H9 (cell line): ENCODE data around the gene ZFPM1. TPM values are rescaled to one million over a fixed set of nuclear protein-coding genes. Genes with fewer than 3 reads are reported as not detected.

Source experiments
- DNase-seq: peaks from one replicate; pipeline ENCODE4 v3.0.0-alpha.2; 2017
- H2AFZ ChIP-seq: one replicate; pipeline ENCODE4 v1.6.1; 2013; ENCODE audit warnings: mild to moderate bottlenecking, low read length, control low read depth, moderate library complexity
- H2AK5ac ChIP-seq: 2 replicates; pipeline ENCODE4 v1.6.1; 2013; ENCODE audit warnings: low read length, control low read depth, mixed read lengths; ENCODE audit not compliant: insufficient read length
- H2BK120ac ChIP-seq: one replicate; pipeline ENCODE4 v1.6.1; 2013; ENCODE audit warnings: low read depth, mild to moderate bottlenecking, low read length, control low read depth, inconsistent platforms; ENCODE audit not compliant: poor library complexity, severe bottlenecking
- H2BK12ac ChIP-seq: 2 replicates; pipeline ENCODE4 v1.6.1; 2013; ENCODE audit warnings: low read length, control low read depth, mixed read lengths, low read depth; ENCODE audit not compliant: insufficient read length
- H2BK15ac ChIP-seq: 2 replicates; pipeline ENCODE4 v1.6.1; 2013; ENCODE audit warnings: low read depth, low read length, control low read depth
- H2BK20ac ChIP-seq: one replicate; pipeline ENCODE4 v1.6.1; 2013; ENCODE audit warnings: low read depth, mild to moderate bottlenecking, low read length, control low read depth, inconsistent platforms; ENCODE audit not compliant: poor library complexity, severe bottlenecking
- H2BK5ac ChIP-seq: 2 replicates; pipeline ENCODE4 v1.6.1; 2013; ENCODE audit warnings: low read length, control low read depth, mixed read lengths; ENCODE audit not compliant: insufficient read length
- H3K14ac ChIP-seq: 2 replicates; pipeline ENCODE4 v1.6.1; 2013; ENCODE audit warnings: low read length, control low read depth; ENCODE audit not compliant: insufficient read depth
- H3K18ac ChIP-seq: 2 replicates; pipeline ENCODE4 v1.6.1; 2013; ENCODE audit warnings: low read depth, mild to moderate bottlenecking, mixed read lengths, low read length, control low read depth; ENCODE audit not compliant: insufficient read length
- H3K23ac ChIP-seq: 2 replicates; pipeline ENCODE4 v1.6.1; 2013; ENCODE audit warnings: low read length, control low read depth, mixed read lengths, low read depth; ENCODE audit not compliant: insufficient read length
- H3K23me2 ChIP-seq: 2 replicates; pipeline ENCODE4 v1.6.1; 2013; ENCODE audit warnings: low read depth, mild to moderate bottlenecking, mixed read lengths, low read length, control low read depth; ENCODE audit not compliant: insufficient read length, poor library complexity, severe bottlenecking
- H3K27ac ChIP-seq: 2 replicates; pipeline ENCODE4 v1.5.1; 2013; ENCODE audit warnings: low read length, control low read depth, mixed read lengths, low read depth; ENCODE audit not compliant: insufficient read length
- H3K27me3 ChIP-seq: 2 replicates; pipeline ENCODE4 v1.6.1; 2013; ENCODE audit warnings: low read length, control low read depth, inconsistent platforms; ENCODE audit not compliant: insufficient read depth
- H3K4ac ChIP-seq: 2 replicates; pipeline ENCODE4 v1.6.1; 2013; ENCODE audit warnings: low read depth, mild to moderate bottlenecking, control low read depth, inconsistent platforms, low read length, moderate library complexity
- H3K4me1 ChIP-seq: 2 replicates; pipeline ENCODE4 v1.6.1; 2013; ENCODE audit warnings: low read length, control low read depth, inconsistent platforms; ENCODE audit not compliant: insufficient read depth
- H3K4me2 ChIP-seq: 2 replicates; pipeline ENCODE4 v1.6.1; 2013; ENCODE audit warnings: low read length, control low read depth, mixed read lengths; ENCODE audit not compliant: insufficient read length, insufficient read depth
- H3K56ac ChIP-seq: 2 replicates; pipeline ENCODE4 v1.6.1; 2013; ENCODE audit warnings: low read depth, mild to moderate bottlenecking, mixed read lengths, low read length, control low read depth; ENCODE audit not compliant: insufficient read length
- H3K79me1 ChIP-seq: 2 replicates; pipeline ENCODE4 v1.6.1; 2013; ENCODE audit warnings: low read depth, mild to moderate bottlenecking, moderate library complexity, low read length, control low read depth, inconsistent platforms; ENCODE audit not compliant: insufficient read depth, poor library complexity, severe bottlenecking
- H3K79me2 ChIP-seq: 2 replicates; pipeline ENCODE4 v1.6.1; 2013; ENCODE audit warnings: low read length, control low read depth, inconsistent platforms; ENCODE audit not compliant: insufficient read depth
- H3K9ac ChIP-seq: 2 replicates; pipeline ENCODE4 v1.6.1; 2013; ENCODE audit warnings: low read length, control low read depth, mixed read lengths; ENCODE audit not compliant: insufficient read length; ENCODE audit errors: extremely low read depth
- H3K9me3 ChIP-seq: one replicate; pipeline ENCODE4 v1.6.1; 2013; ENCODE audit warnings: low read depth, low read length, inconsistent platforms; ENCODE audit not compliant: control insufficient read depth
- H3T11ph ChIP-seq: one replicate; pipeline ENCODE4 v1.6.1; 2013; ENCODE audit warnings: mild to moderate bottlenecking, low read length, control low read depth, inconsistent platforms
- H4K20me1 ChIP-seq: one replicate; pipeline ENCODE4 v1.6.1; 2013; ENCODE audit not compliant: control insufficient read depth, insufficient read length, insufficient read depth
- H4K5ac ChIP-seq: 2 replicates; pipeline ENCODE4 v1.6.1; 2013; ENCODE audit warnings: low read depth, mild to moderate bottlenecking, mixed read lengths, low read length, control low read depth; ENCODE audit not compliant: insufficient read length
- H4K8ac ChIP-seq: replicated peaks from 2 replicates; pipeline ENCODE4 v1.6.1; 2013; ENCODE audit warnings: low read length, control low read depth, mixed read lengths, low read depth; ENCODE audit not compliant: insufficient read length
- H4K91ac ChIP-seq: 2 replicates; pipeline ENCODE4 v1.6.1; 2013; ENCODE audit warnings: low read depth, mild to moderate bottlenecking, moderate library complexity, mixed read lengths, low read length, control low read depth; ENCODE audit not compliant: insufficient read length
- H3K27ac Mint-ChIP-seq, 3 experiments: 2 replicates in 2 of 3; 3 replicates in 1 of 3; pipeline ENCODE4 v1.8.0; 2020 to 2021; ENCODE audit warnings: mixed read lengths in 3 of 3, mild to moderate bottlenecking in 1 of 3, moderate library complexity in 1 of 3
- H3K27me3 Mint-ChIP-seq: 2 replicates; pipeline ENCODE4 v1.8.0; 2021; ENCODE audit warnings: low read depth, mild to moderate bottlenecking, moderate library complexity, mixed read lengths
- H3K36me3 Mint-ChIP-seq, 3 experiments: 2 replicates in 2 of 3; 3 replicates in 1 of 3; pipeline ENCODE4 v1.8.0; 2020 to 2021; ENCODE audit warnings: low read depth in 3 of 3, mixed read lengths in 3 of 3; ENCODE audit not compliant: insufficient read depth in 1 of 3
- H3K4me1 Mint-ChIP-seq, 2 experiments: 2 replicates each; pipeline ENCODE4 v1.8.0; 2020; ENCODE audit warnings: mixed read lengths in 2 of 2
- H3K4me3 Mint-ChIP-seq, 2 experiments: 2 replicates in 1 of 2; 3 replicates in 1 of 2; pipeline ENCODE4 v1.8.0; 2020 to 2021; ENCODE audit warnings: mild to moderate bottlenecking in 2 of 2, mixed read lengths in 2 of 2, moderate library complexity in 1 of 2
- H3K9me3 Mint-ChIP-seq, 2 experiments: 2 replicates in 1 of 2; 3 replicates in 1 of 2; pipeline ENCODE4 v1.8.0; 2020; ENCODE audit warnings: mild to moderate bottlenecking in 2 of 2, mixed read lengths in 2 of 2, moderate library complexity in 1 of 2
- CTCF ChIP-seq: fragments of 200-600 bp; sonication (generic); conservative IDR thresholded peaks from 3 replicates; pipeline ENCODE4 v1.8.0; 2021; ENCODE audit warnings: antibody characterized with exemption, mild to moderate bottlenecking
- WGBS: extraction: QIAGEN DNeasy Blood & Tissue Kit; methylation state at CpG from one replicate; pipeline ENCODE4 v1.1.7; 2013; ENCODE audit warnings: missing lambda C conversion rate, low lambda C conversion rate, mixed read lengths; ENCODE audit not compliant: insufficient read length; ENCODE audit errors: extremely low coverage; 5-methylcytosine and 5-hydroxymethylcytosine counted together
- total RNA-seq: library from RNA; stranded (reverse); gene quantifications from 2 replicates; pipeline ENCODE4 v1.2.1, GENCODE V29; 2021

ZFPM1 gene
- total RNA-seq, 1 experiment from 2014 or later = 3.6 TPM

DNA sequence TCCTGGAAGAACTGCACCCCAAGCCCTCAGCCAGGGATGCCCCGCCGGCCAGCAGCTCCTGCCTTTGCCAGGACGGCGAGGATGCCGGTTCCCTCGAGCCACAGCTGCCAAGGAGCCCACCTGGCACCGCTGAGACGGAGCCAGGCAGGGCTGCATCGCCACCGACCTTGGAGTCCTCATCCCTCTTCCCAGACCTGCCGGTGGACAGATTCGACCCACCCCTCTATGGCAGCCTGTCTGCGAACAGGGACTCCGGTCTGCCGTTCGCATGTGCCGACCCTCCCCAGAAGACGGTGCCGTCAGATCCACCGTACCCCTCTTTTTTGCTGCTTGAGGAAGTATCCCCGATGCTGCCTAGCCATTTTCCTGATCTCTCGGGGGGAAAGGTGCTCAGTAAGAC is 21.4 kb upstream of the ZFPM1 start:
- no peak overlapping the region; a peak in 1 of 7 replicates for H3K27ac Mint-ChIP-seq

More for the DNA sequence above, 21.4 kb upstream of the ZFPM1 start:
- no peak overlapping the region for H3K18ac ChIP-seq
- H3K79me1 ChIP-seq = no peaks in the 10 kb centered on the region
- H3K9me3 Mint-ChIP-seq = no peaks in the 10 kb centered on the region
- no peak overlapping the region for H3K4ac ChIP-seq
- H3K4me1 ChIP-seq = no peaks in the 10 kb centered on the region
- no peak overlapping the region for H3T11ph ChIP-seq
- no peak overlapping the region for H4K5ac ChIP-seq
- peaks cover 2% of the 10 kb centered on the region for H3K23me2 ChIP-seq
- no peaks in the 10 kb centered on the region for H3K27me3 ChIP-seq
- no peak overlapping the region for H3K4me2 ChIP-seq
- no peak overlapping the region for H3K56ac ChIP-seq
- no peak overlapping the region for H2AFZ ChIP-seq
- H2AK5ac ChIP-seq = no peak overlapping the region
- no peak overlapping the region for H4K8ac ChIP-seq
- no peaks in the 10 kb centered on the region for H3K36me3 Mint-ChIP-seq
- no peaks in the 10 kb centered on the region for H3K4me1 Mint-ChIP-seq
- no peaks in the 10 kb centered on the region for H4K20me1 ChIP-seq
- no CpG with 5 or more reads among the region's 22 CpGs for WGBS
- no peak overlapping the region for H2BK120ac ChIP-seq
- peaks cover 2% of the 10 kb centered on the region for H3K27me3 Mint-ChIP-seq
- no peak for DNase-seq
- no peak overlapping the region for H3K23ac ChIP-seq
- H2BK12ac ChIP-seq = no peak overlapping the region
- H2BK15ac ChIP-seq = no peak overlapping the region
- no peak overlapping the region for H3K9ac ChIP-seq
- H2BK5ac ChIP-seq = no peak overlapping the region
- H4K91ac ChIP-seq = no peak overlapping the region
- H3K14ac ChIP-seq = no peak overlapping the region
- TF ChIP-seq CTCF = no peak
- no peak overlapping the region for H3K4me3 Mint-ChIP-seq
- no peaks in the 10 kb centered on the region for H3K79me2 ChIP-seq
- H2BK20ac ChIP-seq = no peak overlapping the region
- no peak overlapping the region for H3K27ac ChIP-seq
- no peaks in the 10 kb centered on the region for H3K9me3 ChIP-seq
